A549 (cell line): ENCODE measurements around the gene PRR14.

Experiments
- CEBPB ChIP-seq, 2 experiments: fragments of >200 bp in 1 of 2; sonication (Bioruptor Twin) in 1 of 2; formaldehyde crosslinking in 1 of 2; IDR thresholded peaks; 2 replicates each; pipeline ENCODE4 v1.6.1; 2012 to 2016
- EHMT2 ChIP-seq: fragments of 200-600 bp; sonication (generic); IDR thresholded peaks from 2 replicates; pipeline ENCODE4 v1.6.1; 2016; ENCODE audit warnings: antibody characterized with exemption, low read depth, mild to moderate bottlenecking, moderate library complexity
- EP300 ChIP-seq, 2 experiments: fragments of >200 bp; sonication (Bioruptor Twin); formaldehyde crosslinking; IDR thresholded peaks; 2 replicates in 1 of 2; 3 replicates in 1 of 2; pipeline ENCODE4 v1.6.1; 2016 to 2017
- TF ChIP-seq, protein P1 (sequence below): fragments of >200 bp; sonication (Bioruptor Twin); formaldehyde crosslinking; IDR thresholded peaks from 3 replicates; pipeline ENCODE4 v1.5.1; 2016

DNA sequence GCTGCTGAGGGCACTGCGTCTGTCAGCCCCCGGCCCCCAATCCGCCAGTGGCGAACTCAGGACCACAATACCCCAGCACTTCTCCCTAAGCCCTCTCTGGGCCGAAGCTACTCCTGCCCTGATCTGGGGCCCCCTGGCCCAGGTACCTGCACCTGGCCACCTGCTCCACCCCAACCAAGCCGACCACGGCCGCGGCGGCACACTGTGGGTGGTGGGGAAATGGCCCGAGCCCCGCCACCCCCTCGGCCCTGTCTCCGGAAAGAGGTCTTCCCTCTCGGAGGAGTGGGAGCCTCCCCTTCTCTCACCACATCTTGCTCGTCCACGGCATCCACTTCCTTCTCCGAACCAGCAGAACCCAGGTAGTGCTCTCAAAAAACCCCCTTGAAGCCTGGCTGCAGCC, 4.1 kb downstream of the PRR14 start:
- TF ChIP-seq, protein P1, sequence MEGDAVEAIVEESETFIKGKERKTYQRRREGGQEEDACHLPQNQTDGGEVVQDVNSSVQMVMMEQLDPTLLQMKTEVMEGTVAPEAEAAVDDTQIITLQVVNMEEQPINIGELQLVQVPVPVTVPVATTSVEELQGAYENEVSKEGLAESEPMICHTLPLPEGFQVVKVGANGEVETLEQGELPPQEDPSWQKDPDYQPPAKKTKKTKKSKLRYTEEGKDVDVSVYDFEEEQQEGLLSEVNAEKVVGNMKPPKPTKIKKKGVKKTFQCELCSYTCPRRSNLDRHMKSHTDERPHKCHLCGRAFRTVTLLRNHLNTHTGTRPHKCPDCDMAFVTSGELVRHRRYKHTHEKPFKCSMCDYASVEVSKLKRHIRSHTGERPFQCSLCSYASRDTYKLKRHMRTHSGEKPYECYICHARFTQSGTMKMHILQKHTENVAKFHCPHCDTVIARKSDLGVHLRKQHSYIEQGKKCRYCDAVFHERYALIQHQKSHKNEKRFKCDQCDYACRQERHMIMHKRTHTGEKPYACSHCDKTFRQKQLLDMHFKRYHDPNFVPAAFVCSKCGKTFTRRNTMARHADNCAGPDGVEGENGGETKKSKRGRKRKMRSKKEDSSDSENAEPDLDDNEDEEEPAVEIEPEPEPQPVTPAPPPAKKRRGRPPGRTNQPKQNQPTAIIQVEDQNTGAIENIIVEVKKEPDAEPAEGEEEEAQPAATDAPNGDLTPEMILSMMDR: no peak
- TF ChIP-seq EP300 (IDR thresholded peaks at IDR 0.05) (no peak), EHMT2 (no peak), CEBPB (IDR thresholded peaks at IDR 0.05) (no peak)
